ENCODE measurements around the gene TMEM240.

DNA sequence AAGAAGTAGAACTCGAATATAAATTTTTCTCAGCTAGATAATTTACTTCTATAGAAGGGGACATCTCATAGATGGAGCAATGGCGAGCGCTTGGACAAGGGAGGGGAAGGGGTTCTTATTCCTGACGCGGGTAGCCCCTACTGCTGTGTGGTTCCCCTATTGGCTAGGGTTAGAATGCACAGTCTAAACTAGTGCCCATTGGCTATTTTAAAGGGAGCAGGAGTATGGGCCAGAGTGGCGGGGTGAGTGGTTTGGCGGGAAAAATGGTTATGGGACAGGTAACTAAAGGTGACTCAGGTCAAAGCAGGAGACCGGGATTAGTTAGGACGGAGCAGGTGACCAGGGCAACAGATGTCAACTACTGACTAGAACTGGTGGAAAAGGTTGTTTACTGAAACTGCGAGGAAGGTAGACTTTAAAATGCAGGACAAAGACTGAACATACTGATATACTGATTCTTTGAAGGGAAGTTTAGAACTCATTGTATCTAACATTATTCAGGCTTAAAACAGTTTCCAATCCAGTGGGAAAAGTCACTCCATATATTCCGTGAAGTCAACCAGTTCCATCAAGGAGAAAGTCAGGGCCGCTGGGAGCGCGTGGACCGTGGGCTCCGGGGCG lies 29.4 kb downstream of the TMEM240 start:
- no peak for TF ChIP-seq EP300 (IDR thresholded peaks at IDR 0.05; ENCODE audit: borderline replicate concordance in 1 of 2, low read depth in 2 of 2, low read length in 2 of 2)
- no peak for TF ChIP-seq KDM5A (IDR thresholded peaks at IDR 0.05; ENCODE audit: low read length)
- TF ChIP-seq EZH2 (IDR thresholded peaks at IDR 0.05; ENCODE audit: low read depth, low read length, severe bottlenecking) = no peak
- no peak for TF ChIP-seq GABPA (IDR thresholded peaks at IDR 0.05; ENCODE audit: borderline replicate concordance, insufficient read depth, low read length)
- TF ChIP-seq TAF1 (IDR thresholded peaks at IDR 0.05; ENCODE audit: low read depth, low read length) = no peak
- TF ChIP-seq, protein P1, sequence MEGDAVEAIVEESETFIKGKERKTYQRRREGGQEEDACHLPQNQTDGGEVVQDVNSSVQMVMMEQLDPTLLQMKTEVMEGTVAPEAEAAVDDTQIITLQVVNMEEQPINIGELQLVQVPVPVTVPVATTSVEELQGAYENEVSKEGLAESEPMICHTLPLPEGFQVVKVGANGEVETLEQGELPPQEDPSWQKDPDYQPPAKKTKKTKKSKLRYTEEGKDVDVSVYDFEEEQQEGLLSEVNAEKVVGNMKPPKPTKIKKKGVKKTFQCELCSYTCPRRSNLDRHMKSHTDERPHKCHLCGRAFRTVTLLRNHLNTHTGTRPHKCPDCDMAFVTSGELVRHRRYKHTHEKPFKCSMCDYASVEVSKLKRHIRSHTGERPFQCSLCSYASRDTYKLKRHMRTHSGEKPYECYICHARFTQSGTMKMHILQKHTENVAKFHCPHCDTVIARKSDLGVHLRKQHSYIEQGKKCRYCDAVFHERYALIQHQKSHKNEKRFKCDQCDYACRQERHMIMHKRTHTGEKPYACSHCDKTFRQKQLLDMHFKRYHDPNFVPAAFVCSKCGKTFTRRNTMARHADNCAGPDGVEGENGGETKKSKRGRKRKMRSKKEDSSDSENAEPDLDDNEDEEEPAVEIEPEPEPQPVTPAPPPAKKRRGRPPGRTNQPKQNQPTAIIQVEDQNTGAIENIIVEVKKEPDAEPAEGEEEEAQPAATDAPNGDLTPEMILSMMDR (IDR thresholded peaks at IDR 0.05; ENCODE audit: control extremely low read depth in 1 of 3, insufficient read depth in 1 of 3, low read depth in 1 of 3, low read length in 3 of 3) = no peak
